K562 (cell line): Measurements from ENCODE around the gene CBX4.

ENCODE experiments used
- TBP ChIP-seq: optimal IDR thresholded peaks from 2 replicates; pipeline ENCODE3; 2011; ENCODE audit warnings: low read depth, low read length, improper control_type of control experiment
- TF ChIP-seq, protein P1 (sequence below): sonication (generic); formaldehyde crosslinking; IDR thresholded peaks from 2 replicates; pipeline ENCODE4 v1.8.1; 2023; ENCODE audit warnings: mild to moderate bottlenecking, missing genetic modification reagents

DNA sequence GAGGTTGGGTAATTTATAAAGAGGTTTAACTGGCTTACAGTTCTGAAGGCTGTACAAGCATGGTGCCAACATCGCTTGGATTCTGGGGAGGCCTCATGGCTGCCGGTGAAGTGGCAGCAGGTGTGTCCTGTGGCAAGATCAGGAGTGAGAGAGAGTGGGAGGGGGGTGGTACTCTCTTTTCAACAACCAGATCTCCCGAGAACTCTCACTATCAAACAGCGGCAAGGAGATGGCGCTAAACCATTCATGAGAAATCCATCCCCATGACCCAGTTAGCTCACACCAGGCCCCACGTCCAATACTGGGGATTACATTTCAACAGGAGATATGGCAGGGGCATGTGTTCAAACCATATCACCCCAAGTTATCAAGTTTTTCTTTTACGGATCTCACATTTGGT, 44.0 kb upstream of the CBX4 start:
- TF ChIP-seq, protein P1, sequence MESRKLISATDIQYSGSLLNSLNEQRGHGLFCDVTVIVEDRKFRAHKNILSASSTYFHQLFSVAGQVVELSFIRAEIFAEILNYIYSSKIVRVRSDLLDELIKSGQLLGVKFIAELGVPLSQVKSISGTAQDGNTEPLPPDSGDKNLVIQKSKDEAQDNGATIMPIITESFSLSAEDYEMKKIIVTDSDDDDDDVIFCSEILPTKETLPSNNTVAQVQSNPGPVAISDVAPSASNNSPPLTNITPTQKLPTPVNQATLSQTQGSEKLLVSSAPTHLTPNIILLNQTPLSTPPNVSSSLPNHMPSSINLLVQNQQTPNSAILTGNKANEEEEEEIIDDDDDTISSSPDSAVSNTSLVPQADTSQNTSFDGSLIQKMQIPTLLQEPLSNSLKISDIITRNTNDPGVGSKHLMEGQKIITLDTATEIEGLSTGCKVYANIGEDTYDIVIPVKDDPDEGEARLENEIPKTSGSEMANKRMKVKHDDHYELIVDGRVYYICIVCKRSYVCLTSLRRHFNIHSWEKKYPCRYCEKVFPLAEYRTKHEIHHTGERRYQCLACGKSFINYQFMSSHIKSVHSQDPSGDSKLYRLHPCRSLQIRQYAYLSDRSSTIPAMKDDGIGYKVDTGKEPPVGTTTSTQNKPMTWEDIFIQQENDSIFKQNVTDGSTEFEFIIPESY = no peak
- TF ChIP-seq TBP = no peak
